GM12891 (cell line): ENCODE results near the gene SH3RF2.

Experiments
- DNase-seq: peaks from one replicate; pipeline ENCODE4 v3.0.0; 2011; ENCODE audit warnings: low spot score; ENCODE audit not compliant: insufficient read length
- FAIRE-seq: peaks from 2 replicates; lab custom pipeline; 2011; peaks lifted over from hg19 to GRCh38; lab: Jason Lieb, UNC
- PAX5 ChIP-seq: IDR thresholded peaks from 2 replicates; pipeline ENCODE4 v1.6.1; 2011; ENCODE audit warnings: low read length, moderate library complexity, mild to moderate bottlenecking; ENCODE audit not compliant: insufficient read depth, severe bottlenecking
- POLR2A ChIP-seq: IDR thresholded peaks from 2 replicates; pipeline ENCODE4 v1.6.1; 2011; ENCODE audit warnings: low read depth, low read length, control low read depth
- POLR2AphosphoS5 ChIP-seq: IDR thresholded peaks from 2 replicates; pipeline ENCODE4 v1.6.1; 2011; ENCODE audit warnings: low read depth, low read length, control low read depth
- POU2F2 ChIP-seq: IDR thresholded peaks from 2 replicates; pipeline ENCODE4 v1.6.1; 2011; ENCODE audit warnings: low read depth, mild to moderate bottlenecking, control low read depth, low read length, moderate library complexity
- SPI1 ChIP-seq: IDR thresholded peaks from 2 replicates; pipeline ENCODE4 v1.6.1; 2011; ENCODE audit warnings: low read depth, low read length, control low read depth
- TAF1 ChIP-seq: IDR thresholded peaks from 2 replicates; pipeline ENCODE4 v1.6.1; 2011; ENCODE audit warnings: low read depth, low read length, control low read depth

Gene SH3RF2

GRCh38 chr5:145920542-145921210 lies 15.7 kb upstream of the SH3RF2 start:
- DNase-seq (no peak), FAIRE-seq (no peak)
- no peak for TF ChIP-seq TAF1
- no peak for TF ChIP-seq SPI1
- no peak for TF ChIP-seq POLR2A
- TF ChIP-seq PAX5, result no peak
- no peak for TF ChIP-seq POLR2AphosphoS5
- no peak for TF ChIP-seq POU2F2

- TF ChIP-seq POU2F2 (no peak), POLR2AphosphoS5 (no peak), TAF1 (no peak), PAX5 (no peak), POLR2A (no peak), SPI1 (no peak)
- no peak for DNase-seq
- no peak for FAIRE-seq
Measured at GRCh38 chr5:145921211-145921610, 15.2 kb upstream of the SH3RF2 start.

GRCh38 chr5:145922059-145922458 lies 14.3 kb upstream of the SH3RF2 start:
- FAIRE-seq (no peak), DNase-seq (no peak)
- TF ChIP-seq TAF1, result no peak
- no peak for TF ChIP-seq POU2F2
- TF ChIP-seq SPI1, result no peak
- no peak for TF ChIP-seq POLR2AphosphoS5
- no peak for TF ChIP-seq PAX5
- TF ChIP-seq POLR2A, result no peak

- FAIRE-seq (no peak), DNase-seq (no peak)
- TF ChIP-seq POLR2A, result no peak
- TF ChIP-seq TAF1, result no peak
- no peak for TF ChIP-seq POU2F2
- TF ChIP-seq SPI1, result no peak
- no peak for TF ChIP-seq PAX5
- TF ChIP-seq POLR2AphosphoS5, result no peak
Measured at GRCh38 chr5:145923405-145923804, 13.0 kb upstream of the SH3RF2 start.

- DNase-seq (no peak), FAIRE-seq (no peak)
- no peak for TF ChIP-seq POU2F2
- TF ChIP-seq SPI1, result no peak
- no peak for TF ChIP-seq TAF1
- no peak for TF ChIP-seq PAX5
- no peak for TF ChIP-seq POLR2A
Measured at GRCh38 chr5:145924849-145925248, 11.5 kb upstream of the SH3RF2 start.

- DNase-seq, result no peak
- TF ChIP-seq TAF1 (no peak), POU2F2 (no peak), PAX5 (no peak), POLR2A (no peak), POLR2AphosphoS5 (no peak), SPI1 (no peak)
- no peak for FAIRE-seq
Measured at GRCh38 chr5:145925353-145925752, 11.0 kb upstream of the SH3RF2 start.

- FAIRE-seq (no peak), DNase-seq (no peak)
- TF ChIP-seq SPI1 (no peak), POLR2AphosphoS5 (no peak), PAX5 (no peak), TAF1 (no peak), POU2F2 (no peak), POLR2A (no peak)
Measured at GRCh38 chr5:145925803-145926202, 10.6 kb upstream of the SH3RF2 start.

GRCh38 chr5:145931718-145932117 lies 4.7 kb upstream of the SH3RF2 start:
- FAIRE-seq, result no peak
- TF ChIP-seq POU2F2 (no peak), SPI1 (no peak), TAF1 (no peak), POLR2A (no peak), PAX5 (no peak), POLR2AphosphoS5 (no peak)
- no peak for DNase-seq

- FAIRE-seq (no peak), DNase-seq (no peak)
Measured at GRCh38 chr5:145934276-145934675, 2.1 kb upstream of the SH3RF2 start.

More at GRCh38 chr5:145934276-145934675, 2.1 kb upstream of the SH3RF2 start:
- TF ChIP-seq POLR2AphosphoS5 (no peak), POLR2A (no peak), SPI1 (no peak), POU2F2 (no peak), TAF1 (no peak), PAX5 (no peak)
